H9 (cell line): Measurements from ENCODE around the gene MMP17. TPM values are rescaled to one million over a fixed set of nuclear protein-coding genes. Genes with fewer than 3 reads are reported as not detected.
"Not testable (repeated sequence)": the region's sequence is repeated elsewhere in the genome, so short reads cannot be mapped to it uniquely, and the experiment has no call there.

ENCODE experiments used
- DNase-seq: peaks from one replicate; pipeline ENCODE4 v3.0.0-alpha.2; 2017
- H2AFZ ChIP-seq: one replicate; pipeline ENCODE4 v1.6.1; 2013; ENCODE audit warnings: mild to moderate bottlenecking, low read length, control low read depth, moderate library complexity
- H2AK5ac ChIP-seq: 2 replicates; pipeline ENCODE4 v1.6.1; 2013; ENCODE audit warnings: low read length, control low read depth, mixed read lengths; ENCODE audit not compliant: insufficient read length
- H2BK120ac ChIP-seq: one replicate; pipeline ENCODE4 v1.6.1; 2013; ENCODE audit warnings: low read depth, mild to moderate bottlenecking, low read length, control low read depth, inconsistent platforms; ENCODE audit not compliant: poor library complexity, severe bottlenecking
- H2BK12ac ChIP-seq: 2 replicates; pipeline ENCODE4 v1.6.1; 2013; ENCODE audit warnings: low read length, control low read depth, mixed read lengths, low read depth; ENCODE audit not compliant: insufficient read length
- H2BK15ac ChIP-seq: 2 replicates; pipeline ENCODE4 v1.6.1; 2013; ENCODE audit warnings: low read depth, low read length, control low read depth
- H2BK20ac ChIP-seq: one replicate; pipeline ENCODE4 v1.6.1; 2013; ENCODE audit warnings: low read depth, mild to moderate bottlenecking, low read length, control low read depth, inconsistent platforms; ENCODE audit not compliant: poor library complexity, severe bottlenecking
- H2BK5ac ChIP-seq: 2 replicates; pipeline ENCODE4 v1.6.1; 2013; ENCODE audit warnings: low read length, control low read depth, mixed read lengths; ENCODE audit not compliant: insufficient read length
- H3K14ac ChIP-seq: 2 replicates; pipeline ENCODE4 v1.6.1; 2013; ENCODE audit warnings: low read length, control low read depth; ENCODE audit not compliant: insufficient read depth
- H3K18ac ChIP-seq: 2 replicates; pipeline ENCODE4 v1.6.1; 2013; ENCODE audit warnings: low read depth, mild to moderate bottlenecking, mixed read lengths, low read length, control low read depth; ENCODE audit not compliant: insufficient read length
- H3K23ac ChIP-seq: 2 replicates; pipeline ENCODE4 v1.6.1; 2013; ENCODE audit warnings: low read length, control low read depth, mixed read lengths, low read depth; ENCODE audit not compliant: insufficient read length
- H3K23me2 ChIP-seq: 2 replicates; pipeline ENCODE4 v1.6.1; 2013; ENCODE audit warnings: low read depth, mild to moderate bottlenecking, mixed read lengths, low read length, control low read depth; ENCODE audit not compliant: insufficient read length, poor library complexity, severe bottlenecking
- H3K27ac ChIP-seq: 2 replicates; pipeline ENCODE4 v1.5.1; 2013; ENCODE audit warnings: low read length, control low read depth, mixed read lengths, low read depth; ENCODE audit not compliant: insufficient read length
- H3K27me3 ChIP-seq: 2 replicates; pipeline ENCODE4 v1.6.1; 2013; ENCODE audit warnings: low read length, control low read depth, inconsistent platforms; ENCODE audit not compliant: insufficient read depth
- H3K4ac ChIP-seq: 2 replicates; pipeline ENCODE4 v1.6.1; 2013; ENCODE audit warnings: low read depth, mild to moderate bottlenecking, control low read depth, inconsistent platforms, low read length, moderate library complexity
- H3K4me1 ChIP-seq: 2 replicates; pipeline ENCODE4 v1.6.1; 2013; ENCODE audit warnings: low read length, control low read depth, inconsistent platforms; ENCODE audit not compliant: insufficient read depth
- H3K4me2 ChIP-seq: 2 replicates; pipeline ENCODE4 v1.6.1; 2013; ENCODE audit warnings: low read length, control low read depth, mixed read lengths; ENCODE audit not compliant: insufficient read length, insufficient read depth
- H3K56ac ChIP-seq: 2 replicates; pipeline ENCODE4 v1.6.1; 2013; ENCODE audit warnings: low read depth, mild to moderate bottlenecking, mixed read lengths, low read length, control low read depth; ENCODE audit not compliant: insufficient read length
- H3K79me1 ChIP-seq: 2 replicates; pipeline ENCODE4 v1.6.1; 2013; ENCODE audit warnings: low read depth, mild to moderate bottlenecking, moderate library complexity, low read length, control low read depth, inconsistent platforms; ENCODE audit not compliant: insufficient read depth, poor library complexity, severe bottlenecking
- H3K79me2 ChIP-seq: 2 replicates; pipeline ENCODE4 v1.6.1; 2013; ENCODE audit warnings: low read length, control low read depth, inconsistent platforms; ENCODE audit not compliant: insufficient read depth
- H3K9ac ChIP-seq: 2 replicates; pipeline ENCODE4 v1.6.1; 2013; ENCODE audit warnings: low read length, control low read depth, mixed read lengths; ENCODE audit not compliant: insufficient read length; ENCODE audit errors: extremely low read depth
- H3K9me3 ChIP-seq: one replicate; pipeline ENCODE4 v1.6.1; 2013; ENCODE audit warnings: low read depth, low read length, inconsistent platforms; ENCODE audit not compliant: control insufficient read depth
- H3T11ph ChIP-seq: one replicate; pipeline ENCODE4 v1.6.1; 2013; ENCODE audit warnings: mild to moderate bottlenecking, low read length, control low read depth, inconsistent platforms
- H4K20me1 ChIP-seq: one replicate; pipeline ENCODE4 v1.6.1; 2013; ENCODE audit not compliant: control insufficient read depth, insufficient read length, insufficient read depth
- H4K5ac ChIP-seq: 2 replicates; pipeline ENCODE4 v1.6.1; 2013; ENCODE audit warnings: low read depth, mild to moderate bottlenecking, mixed read lengths, low read length, control low read depth; ENCODE audit not compliant: insufficient read length
- H4K8ac ChIP-seq: replicated peaks from 2 replicates; pipeline ENCODE4 v1.6.1; 2013; ENCODE audit warnings: low read length, control low read depth, mixed read lengths, low read depth; ENCODE audit not compliant: insufficient read length
- H4K91ac ChIP-seq: 2 replicates; pipeline ENCODE4 v1.6.1; 2013; ENCODE audit warnings: low read depth, mild to moderate bottlenecking, moderate library complexity, mixed read lengths, low read length, control low read depth; ENCODE audit not compliant: insufficient read length
- H3K27ac Mint-ChIP-seq, 3 experiments: 2 replicates in 2 of 3; 3 replicates in 1 of 3; pipeline ENCODE4 v1.8.0; 2020 to 2021; ENCODE audit warnings: mixed read lengths in 3 of 3, mild to moderate bottlenecking in 1 of 3, moderate library complexity in 1 of 3
- H3K27me3 Mint-ChIP-seq: 2 replicates; pipeline ENCODE4 v1.8.0; 2021; ENCODE audit warnings: low read depth, mild to moderate bottlenecking, moderate library complexity, mixed read lengths
- H3K36me3 Mint-ChIP-seq, 3 experiments: 2 replicates in 2 of 3; 3 replicates in 1 of 3; pipeline ENCODE4 v1.8.0; 2020 to 2021; ENCODE audit warnings: low read depth in 3 of 3, mixed read lengths in 3 of 3; ENCODE audit not compliant: insufficient read depth in 1 of 3
- H3K4me1 Mint-ChIP-seq, 2 experiments: 2 replicates each; pipeline ENCODE4 v1.8.0; 2020; ENCODE audit warnings: mixed read lengths in 2 of 2
- H3K4me3 Mint-ChIP-seq, 2 experiments: 2 replicates in 1 of 2; 3 replicates in 1 of 2; pipeline ENCODE4 v1.8.0; 2020 to 2021; ENCODE audit warnings: mild to moderate bottlenecking in 2 of 2, mixed read lengths in 2 of 2, moderate library complexity in 1 of 2
- H3K9me3 Mint-ChIP-seq, 2 experiments: 2 replicates in 1 of 2; 3 replicates in 1 of 2; pipeline ENCODE4 v1.8.0; 2020; ENCODE audit warnings: mild to moderate bottlenecking in 2 of 2, mixed read lengths in 2 of 2, moderate library complexity in 1 of 2
- CTCF ChIP-seq: fragments of 200-600 bp; sonication (generic); conservative IDR thresholded peaks from 3 replicates; pipeline ENCODE4 v1.8.0; 2021; ENCODE audit warnings: antibody characterized with exemption, mild to moderate bottlenecking
- WGBS: extraction: QIAGEN DNeasy Blood & Tissue Kit; methylation state at CpG from one replicate; pipeline ENCODE4 v1.1.7; 2013; ENCODE audit warnings: missing lambda C conversion rate, low lambda C conversion rate, mixed read lengths; ENCODE audit not compliant: insufficient read length; ENCODE audit errors: extremely low coverage; 5-methylcytosine and 5-hydroxymethylcytosine counted together
- total RNA-seq: library from RNA; stranded (reverse); gene quantifications from 2 replicates; pipeline ENCODE4 v1.2.1, GENCODE V29; 2021

Gene MMP17
- total RNA-seq, 1 experiment from 2014 or later: 14.8 TPM

GRCh38 chr12:131808744-131809371 is 19.3 kb upstream of the MMP17 start:
- peaks cover 3% of the 10 kb centered on the region for H3K27me3 Mint-ChIP-seq
- Histone ChIP-seq H3K9me3 (no peaks in the 10 kb centered on the region), H3T11ph (no peak overlapping the region), H4K91ac (no peak overlapping the region), H2BK12ac (no peak overlapping the region), H3K27me3 (no peaks in the 10 kb centered on the region), H4K20me1 (no peaks in the 10 kb centered on the region), H4K5ac (no peak overlapping the region), H2BK20ac (no peak overlapping the region), H3K56ac (no peak overlapping the region), H3K14ac (no peak overlapping the region), H3K9ac (no peak overlapping the region), H3K79me2 (no peaks in the 10 kb centered on the region), H3K18ac (no peak overlapping the region), H2AK5ac (no peak overlapping the region), H2AFZ (no peak overlapping the region), H2BK120ac (no peak overlapping the region), H2BK5ac (no peak overlapping the region), H2BK15ac (no peak overlapping the region), H3K27ac (no peak overlapping the region), H3K23ac (no peak overlapping the region), H4K8ac (no peak overlapping the region), H3K4me1 (no peaks in the 10 kb centered on the region), H3K4me2 (no peak overlapping the region), H3K79me1 (no peaks in the 10 kb centered on the region), H3K23me2 (no peaks in the 10 kb centered on the region), H3K4ac (no peak overlapping the region)
- peaks cover 18 to 19% of the 10 kb centered on the region in 2 experiments for H3K9me3 Mint-ChIP-seq
- no peak overlapping the region for H3K27ac Mint-ChIP-seq
- DNase-seq: no peak
- peaks cover 4 to 13% of the 10 kb centered on the region in 2 experiments for H3K4me1 Mint-ChIP-seq
- H3K4me3 Mint-ChIP-seq: no peak overlapping the region
- peaks cover 5 to 16% (median 5%) of the 10 kb centered on the region in 3 experiments; a peak in 6 of 7 replicates for H3K36me3 Mint-ChIP-seq
- no CpG with 5 or more reads among the region's 44 CpGs for WGBS
- no peak for TF ChIP-seq CTCF

- not testable (repeated sequence) for H3K56ac ChIP-seq, H3K27ac Mint-ChIP-seq, H3K23ac ChIP-seq, H3K4me2 ChIP-seq, H2BK120ac ChIP-seq, H3K79me1 ChIP-seq, H3K27ac ChIP-seq, H3K4me1 ChIP-seq, H2AK5ac ChIP-seq, H4K20me1 ChIP-seq, H3K27me3 Mint-ChIP-seq, H3K18ac ChIP-seq, DNase-seq, H3K9me3 ChIP-seq, H3T11ph ChIP-seq, H4K8ac ChIP-seq, H3K9ac ChIP-seq, H4K5ac ChIP-seq, H3K4me3 Mint-ChIP-seq, H3K23me2 ChIP-seq, H2AFZ ChIP-seq, H3K27me3 ChIP-seq, H2BK12ac ChIP-seq, H3K4ac ChIP-seq, H3K14ac ChIP-seq, H2BK15ac ChIP-seq, H2BK5ac ChIP-seq, H2BK20ac ChIP-seq, H3K79me2 ChIP-seq, H4K91ac ChIP-seq
- peaks cover 4 to 11% of the 10 kb centered on the region in 2 experiments for H3K4me1 Mint-ChIP-seq
- no CpG with 5 or more reads among the region's 9 CpGs for WGBS
- H3K9me3 Mint-ChIP-seq: peaks cover 22 to 23% of the 10 kb centered on the region in 2 experiments
- peaks cover 5 to 20% (median 5%) of the 10 kb centered on the region in 3 experiments; a peak in 6 of 7 replicates for H3K36me3 Mint-ChIP-seq
These were observed 18.5 kb upstream of the MMP17 start for GRCh38 chr12:131809476-131810254.
